ENCODE results near the gene ANAPC7. TPM values are rescaled to one million over a fixed set of nuclear protein-coding genes. Genes with fewer than 3 reads are reported as not detected.
"Not testable (repeated sequence)": the region's sequence is repeated elsewhere in the genome, so short reads cannot be mapped to it uniquely, and the experiment has no call there.

The ANAPC7 gene
- polyA plus RNA-seq (2013, experiment 1 of 2; ENCODE audit: insufficient read length) = 40.7 TPM
- polyA plus RNA-seq (2013, experiment 2 of 2; ENCODE audit: insufficient read length) = 30.9 TPM

GRCh38 chr12:110403146-110403975, at the start of gene ANAPC7:
TSS of gene ANAPC7 (minus strand) at chr12:110403708. CDS start at chr12:110403627, 81 bp downstream.
- DNase-seq = peak; percentile 90

GRCh38 chr12:110451263-110451662, 47.8 kb upstream of the ANAPC7 start:
- no peak for DNase-seq

- peak; percentile 94 for DNase-seq
These were observed 46.4 kb upstream of the ANAPC7 start, which contains the start of gene ARPC3 for GRCh38 chr12:110449799-110450497. TSS of gene ARPC3 (minus strand) at chr12:110450337. CDS start at chr12:110450260, 77 bp downstream.

GRCh38 chr12:110444455-110444854, 40.9 kb upstream of the ANAPC7 start:
- no peak for DNase-seq

GRCh38 chr12:110436231-110436630, 32.7 kb upstream of the ANAPC7 start:
- DNase-seq = peak; percentile 17

GRCh38 chr12:110431957-110432587, 28.6 kb upstream of the ANAPC7 start:
- no peak for DNase-seq

- not testable (repeated sequence) for DNase-seq
These were observed 26.2 kb upstream of the ANAPC7 start for GRCh38 chr12:110429676-110430075.

- DNase-seq = no peak
These were observed 22.9 kb upstream of the ANAPC7 start for GRCh38 chr12:110426406-110426805.

GRCh38 chr12:110424237-110424636, 20.7 kb upstream of the ANAPC7 start:
- DNase-seq = peak; percentile 55

GRCh38 chr12:110421701-110422100, 18.2 kb upstream of the ANAPC7 start:
- no peak for DNase-seq

GRCh38 chr12:110421159-110421661, 17.7 kb upstream of the ANAPC7 start:
- DNase-seq = no peak

GRCh38 chr12:110420644-110421043, 17.1 kb upstream of the ANAPC7 start:
- not testable (repeated sequence) for DNase-seq

- not testable (repeated sequence) for DNase-seq
These were observed 13.6 kb upstream of the ANAPC7 start for GRCh38 chr12:110417113-110417512.

GRCh38 chr12:110410086-110410485, 6.6 kb upstream of the ANAPC7 start:
- DNase-seq = peak; percentile 30

GRCh38 chr12:110405126-110405662, 1.7 kb upstream of the ANAPC7 start:
- DNase-seq = not testable (repeated sequence)

- DNase-seq = peak; percentile 65
These were observed 621 bp upstream of the ANAPC7 start for GRCh38 chr12:110403976-110404682.

GRCh38 chr12:110382683-110383082, 20.8 kb downstream of the ANAPC7 start:
- DNase-seq = no peak

- no peak for DNase-seq
These were observed 23.9 kb downstream of the ANAPC7 start for GRCh38 chr12:110379631-110380030.

- no peak for DNase-seq
These were observed 24.3 kb downstream of the ANAPC7 start for GRCh38 chr12:110379197-110379596.

GRCh38 chr12:110378131-110378790, 25.2 kb downstream of the ANAPC7 start:
- DNase-seq = not testable (repeated sequence)

- DNase-seq = no peak
These were observed 29.4 kb downstream of the ANAPC7 start for GRCh38 chr12:110373962-110374611.
